SK-N-MC (cell line): ENCODE results near the gene NPAS1.

ENCODE experiments used
- EZH2 ChIP-seq: fragments of 200-600 bp; sonication (generic); IDR thresholded peaks from one replicate; pipeline ENCODE4 v1.6.1; 2017; ENCODE audit warnings: antibody characterized with exemption
- FOXP2 ChIP-seq: optimal IDR thresholded peaks from 2 replicates; pipeline ENCODE3; 2011; ENCODE audit warnings: mild to moderate bottlenecking, moderate library complexity; ENCODE audit not compliant: insufficient read depth; ENCODE audit errors: extremely low read length, control extremely low read depth
- POLR2AphosphoS5 ChIP-seq: IDR thresholded peaks from 2 replicates; pipeline ENCODE4 v1.6.1; 2012; ENCODE audit warnings: mild to moderate bottlenecking, low read depth, low read length, borderline replicate concordance

DNA sequence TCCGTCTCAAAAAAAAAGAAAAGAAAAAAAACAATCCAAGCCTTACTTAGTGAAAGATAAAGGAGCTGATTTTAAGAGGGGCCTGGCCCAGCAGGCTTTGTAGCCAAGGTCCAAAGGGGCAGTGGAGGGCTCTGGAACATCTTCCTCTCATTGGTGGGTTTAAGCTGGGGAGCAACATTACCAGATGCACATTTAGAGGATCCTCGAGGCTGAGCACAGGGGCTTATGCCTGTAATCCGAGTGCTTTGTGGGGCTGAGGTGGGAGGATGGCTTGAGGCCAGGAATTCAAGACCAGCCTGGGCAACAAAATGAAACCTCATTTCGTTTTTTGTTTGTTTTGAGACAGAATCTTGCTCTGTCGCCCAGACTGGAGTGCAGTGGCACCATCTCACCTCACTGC is 36.8 kb downstream of the NPAS1 start:
- TF ChIP-seq EZH2 (no peak), POLR2AphosphoS5 (no peak), FOXP2 (no peak)
